Panc1 (cell line): ENCODE data around the gene POLD2. TPM values are rescaled to one million over a fixed set of nuclear protein-coding genes. Genes with fewer than 3 reads are reported as not detected.

Experiments used
- ATAC-seq: fragments of 200-7000 bp; cut with Tn5 transposase; 2 replicates; pipeline ENCODE4 v1.9.1; 2020; ENCODE audit warnings: mild to moderate bottlenecking, moderate library complexity
- BruUV-seq: library from RNA; stranded (reverse); fragments of 400-500 nt; replicated peaks from 2 replicates; lab custom pipeline; 2021; lab: Mats Ljungman, UMichigan
- CTCF ChIA-PET: fragments of 300-600 bp; sonication (Branson Sonifier 250); formaldehyde crosslinking; loops from one replicate; lab custom pipeline; 2022; ENCODE audit warnings: antibody characterized with exemption; lab: Charles Lee
- POLR2A ChIA-PET: fragments of 300-600 bp; sonication (Branson Sonifier 250); formaldehyde crosslinking; loops from one replicate; lab custom pipeline; 2022; ENCODE audit warnings: antibody characterized with exemption; lab: Charles Lee
- DNase-seq: peaks from one replicate; pipeline ENCODE4 v3.0.0-alpha.2; 2010; ENCODE audit warnings: low read depth, low spot score
- H3K27ac ChIP-seq: 2 replicates; pipeline ENCODE4 v1.5.1; 2011; ENCODE audit warnings: mild to moderate bottlenecking, low read length, inconsistent platforms
- H3K27me3 ChIP-seq: fragments of 200-500 bp; sonication (Bioruptor generic); 2 replicates; pipeline ENCODE4 v1.6.0; 2014; ENCODE audit warnings: low read length, inconsistent platforms; ENCODE audit not compliant: control insufficient read depth, insufficient read depth
- H3K36me3 ChIP-seq: fragments of 200-500 bp; sonication (Bioruptor generic); 2 replicates; pipeline ENCODE4 v1.5.1; 2014; ENCODE audit warnings: inconsistent platforms, mild to moderate bottlenecking, low read length, moderate library complexity; ENCODE audit not compliant: control insufficient read depth, insufficient read depth
- H3K4me1 ChIP-seq: 2 replicates; pipeline ENCODE4 v1.5.1; 2011; ENCODE audit warnings: inconsistent platforms, mild to moderate bottlenecking, low read length, moderate library complexity; ENCODE audit not compliant: control insufficient read depth, insufficient read depth
- H3K4me3 ChIP-seq, 2 experiments: 2 replicates each; pipeline ENCODE4 v1.5.1; 2011 to 2012; ENCODE audit warnings: low read depth in 2 of 2, low read length in 2 of 2, mild to moderate bottlenecking in 2 of 2, inconsistent platforms in 1 of 2, moderate library complexity in 1 of 2
- H3K9me3 ChIP-seq: fragments of 200-500 bp; sonication (Bioruptor generic); 2 replicates; pipeline ENCODE4 v1.5.1; 2014; ENCODE audit warnings: low read depth, mild to moderate bottlenecking, inconsistent platforms, low read length, moderate library complexity; ENCODE audit not compliant: control insufficient read depth, insufficient read depth
- POLR2AphosphoS5 ChIP-seq: IDR thresholded peaks from 2 replicates; pipeline ENCODE4 v1.6.1; 2012; ENCODE audit warnings: mild to moderate bottlenecking, low read depth, low read length, moderate library complexity
- SIN3A ChIP-seq: IDR thresholded peaks from 2 replicates; pipeline ENCODE4 v1.6.1; 2012; ENCODE audit warnings: low read depth, mild to moderate bottlenecking, low read length, moderate library complexity, borderline replicate concordance; ENCODE audit not compliant: insufficient read depth
- TCF7L2 ChIP-seq: IDR thresholded peaks from 2 replicates; pipeline ENCODE4 v1.6.1; 2011; ENCODE audit warnings: mild to moderate bottlenecking, low read depth, low read length, inconsistent platforms
- in situ Hi-C: cut with HindIII; loops from 2 replicates; pipeline ENCODE4 v1.10.0; 2016; ENCODE audit warnings: low sequenced_read_pairs, low pct_unique_long_range_greater_than_20kb
- intact Hi-C: fragments of 100-400 bp; cut with micrococcal nuclease; formaldehyde crosslinking; loops from one replicate; pipeline ENCODE4 v1.10.0; 2022; ENCODE audit not compliant: unreplicated experiment
- total RNA-seq: library from RNA; stranded (reverse); gene quantifications from one replicate; pipeline ENCODE4 v1.2.1, GENCODE V29; 2021; ENCODE audit not compliant: unreplicated experiment
- TF ChIP-seq, protein P1 (sequence below), 2 experiments: IDR thresholded peaks; 2 replicates each; pipeline ENCODE4 v1.6.1; 2011 to 2012; ENCODE audit warnings: low read depth in 2 of 2, control low read depth in 1 of 2, low read length in 1 of 2, mild to moderate bottlenecking in 1 of 2, moderate library complexity in 1 of 2; ENCODE audit not compliant: insufficient read depth in 1 of 2
- TF ChIP-seq, protein P2 (sequence below): fragments of 450-650 bp; IDR thresholded peaks from 2 replicates; pipeline ENCODE4 v1.5.1; 2017; ENCODE audit warnings: mild to moderate bottlenecking

POLD2 gene
- total RNA-seq, 1 experiment from 2014 or later = 195 TPM

DNA sequence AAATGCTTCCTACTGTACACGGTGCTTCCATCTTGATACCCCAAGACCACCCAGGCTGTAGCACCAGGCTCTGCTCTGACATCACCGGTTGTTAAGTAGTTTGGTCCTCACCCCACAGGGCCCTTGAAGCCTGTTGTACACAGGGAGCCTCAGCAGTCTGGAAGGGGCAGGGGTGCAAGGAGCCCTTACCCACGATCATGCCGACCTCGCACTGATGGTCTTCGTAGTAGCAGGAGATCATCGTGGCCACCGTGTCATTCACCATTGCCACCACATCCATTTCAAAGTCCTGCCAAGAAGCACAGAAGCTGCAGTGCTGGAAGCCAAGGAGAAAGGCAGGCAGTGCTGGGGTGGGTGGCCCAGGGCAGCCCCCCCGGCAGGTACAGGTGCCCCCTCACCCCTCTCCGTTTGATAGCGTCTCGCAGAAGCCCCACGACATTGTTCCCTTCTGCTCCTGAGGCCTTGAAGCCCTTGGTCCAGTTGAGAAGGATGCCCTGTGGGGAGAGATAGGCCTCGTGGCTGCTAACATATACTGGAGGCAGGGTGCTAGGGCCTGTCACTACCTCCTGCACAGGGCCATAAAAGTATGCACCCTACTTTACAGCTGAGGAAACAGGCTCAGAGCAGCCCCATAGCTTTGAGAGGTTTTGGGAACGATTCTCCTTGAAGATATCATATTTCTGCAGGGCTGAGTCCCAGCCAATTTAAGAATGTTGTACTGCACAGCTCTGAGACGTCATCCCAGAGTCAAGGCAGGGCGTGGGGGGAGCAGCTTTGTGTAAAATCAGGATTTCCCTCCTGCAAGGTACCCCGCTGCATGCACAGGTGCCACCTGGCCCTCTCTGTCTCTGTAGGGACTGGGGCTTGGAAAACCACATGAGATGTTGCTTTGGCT, 26.5 kb upstream of the POLD2 start:
- Histone ChIP-seq H3K27me3 (no peaks in the 10 kb centered on the region), H3K36me3 (no peaks in the 10 kb centered on the region), H3K4me3 (no peak overlapping the region), H3K9me3 (no peaks in the 10 kb centered on the region), H3K27ac (no peak overlapping the region), H3K4me1 (no peaks in the 10 kb centered on the region)
- ATAC-seq = no peak
- ChIA-PET CTCF (no interaction called here), POLR2A (no interaction called here)
- DNase-seq = no peak
- intact Hi-C loops = no loop called here
- no TSS peak for BruUV-seq
- TF ChIP-seq POLR2AphosphoS5 (no peak), TCF7L2 (no peak), SIN3A (no peak)
- TF ChIP-seq, protein P1, sequence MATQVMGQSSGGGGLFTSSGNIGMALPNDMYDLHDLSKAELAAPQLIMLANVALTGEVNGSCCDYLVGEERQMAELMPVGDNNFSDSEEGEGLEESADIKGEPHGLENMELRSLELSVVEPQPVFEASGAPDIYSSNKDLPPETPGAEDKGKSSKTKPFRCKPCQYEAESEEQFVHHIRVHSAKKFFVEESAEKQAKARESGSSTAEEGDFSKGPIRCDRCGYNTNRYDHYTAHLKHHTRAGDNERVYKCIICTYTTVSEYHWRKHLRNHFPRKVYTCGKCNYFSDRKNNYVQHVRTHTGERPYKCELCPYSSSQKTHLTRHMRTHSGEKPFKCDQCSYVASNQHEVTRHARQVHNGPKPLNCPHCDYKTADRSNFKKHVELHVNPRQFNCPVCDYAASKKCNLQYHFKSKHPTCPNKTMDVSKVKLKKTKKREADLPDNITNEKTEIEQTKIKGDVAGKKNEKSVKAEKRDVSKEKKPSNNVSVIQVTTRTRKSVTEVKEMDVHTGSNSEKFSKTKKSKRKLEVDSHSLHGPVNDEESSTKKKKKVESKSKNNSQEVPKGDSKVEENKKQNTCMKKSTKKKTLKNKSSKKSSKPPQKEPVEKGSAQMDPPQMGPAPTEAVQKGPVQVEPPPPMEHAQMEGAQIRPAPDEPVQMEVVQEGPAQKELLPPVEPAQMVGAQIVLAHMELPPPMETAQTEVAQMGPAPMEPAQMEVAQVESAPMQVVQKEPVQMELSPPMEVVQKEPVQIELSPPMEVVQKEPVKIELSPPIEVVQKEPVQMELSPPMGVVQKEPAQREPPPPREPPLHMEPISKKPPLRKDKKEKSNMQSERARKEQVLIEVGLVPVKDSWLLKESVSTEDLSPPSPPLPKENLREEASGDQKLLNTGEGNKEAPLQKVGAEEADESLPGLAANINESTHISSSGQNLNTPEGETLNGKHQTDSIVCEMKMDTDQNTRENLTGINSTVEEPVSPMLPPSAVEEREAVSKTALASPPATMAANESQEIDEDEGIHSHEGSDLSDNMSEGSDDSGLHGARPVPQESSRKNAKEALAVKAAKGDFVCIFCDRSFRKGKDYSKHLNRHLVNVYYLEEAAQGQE (IDR thresholded peaks at IDR 0.05; ENCODE audit: insufficient read depth in 1 of 2, low read depth in 2 of 2, low read length in 1 of 2) = no peak
- TF ChIP-seq, protein P2, sequence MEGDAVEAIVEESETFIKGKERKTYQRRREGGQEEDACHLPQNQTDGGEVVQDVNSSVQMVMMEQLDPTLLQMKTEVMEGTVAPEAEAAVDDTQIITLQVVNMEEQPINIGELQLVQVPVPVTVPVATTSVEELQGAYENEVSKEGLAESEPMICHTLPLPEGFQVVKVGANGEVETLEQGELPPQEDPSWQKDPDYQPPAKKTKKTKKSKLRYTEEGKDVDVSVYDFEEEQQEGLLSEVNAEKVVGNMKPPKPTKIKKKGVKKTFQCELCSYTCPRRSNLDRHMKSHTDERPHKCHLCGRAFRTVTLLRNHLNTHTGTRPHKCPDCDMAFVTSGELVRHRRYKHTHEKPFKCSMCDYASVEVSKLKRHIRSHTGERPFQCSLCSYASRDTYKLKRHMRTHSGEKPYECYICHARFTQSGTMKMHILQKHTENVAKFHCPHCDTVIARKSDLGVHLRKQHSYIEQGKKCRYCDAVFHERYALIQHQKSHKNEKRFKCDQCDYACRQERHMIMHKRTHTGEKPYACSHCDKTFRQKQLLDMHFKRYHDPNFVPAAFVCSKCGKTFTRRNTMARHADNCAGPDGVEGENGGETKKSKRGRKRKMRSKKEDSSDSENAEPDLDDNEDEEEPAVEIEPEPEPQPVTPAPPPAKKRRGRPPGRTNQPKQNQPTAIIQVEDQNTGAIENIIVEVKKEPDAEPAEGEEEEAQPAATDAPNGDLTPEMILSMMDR = no peak
- in situ Hi-C loops = no loop called here

DNA sequence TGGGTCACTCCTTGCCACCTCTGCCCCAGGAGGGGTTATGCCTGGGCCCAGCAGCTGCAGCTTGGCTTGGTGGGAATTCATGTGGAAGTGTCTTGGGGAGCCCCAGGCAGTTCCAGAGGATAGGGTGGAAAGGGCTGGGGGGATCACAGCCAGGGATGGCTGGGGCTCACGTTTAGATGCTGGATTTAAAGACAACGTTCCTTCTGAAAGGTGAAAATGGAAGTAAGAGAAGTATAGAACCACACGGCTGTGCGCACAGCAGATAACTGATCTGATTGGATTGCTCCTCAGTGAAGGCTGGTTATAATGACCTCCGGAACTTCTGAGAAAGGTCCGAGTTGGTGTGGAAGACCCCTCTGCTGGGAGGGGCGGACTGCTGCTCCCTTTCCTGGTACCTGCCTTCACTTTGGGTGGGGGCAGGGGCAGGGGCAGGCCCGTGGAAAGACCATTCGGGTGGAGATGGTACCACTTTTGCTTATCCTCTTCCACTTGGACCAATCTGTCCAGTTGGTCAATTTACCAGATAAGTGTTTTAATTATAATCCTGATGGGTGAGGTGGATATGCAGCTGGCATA, 25.7 kb upstream of the POLD2 start:
- Histone ChIP-seq H3K4me1 (no peaks in the 10 kb centered on the region), H3K36me3 (no peaks in the 10 kb centered on the region), H3K27ac (no peak overlapping the region), H3K9me3 (no peaks in the 10 kb centered on the region), H3K4me3 (no peak overlapping the region), H3K27me3 (no peaks in the 10 kb centered on the region)
- ChIA-PET CTCF (no interaction called here), POLR2A (no interaction called here)
- intact Hi-C loops (no loop called here), in situ Hi-C loops (no loop called here)
- no TSS peak for BruUV-seq
- TF ChIP-seq TCF7L2 (no peak), POLR2AphosphoS5 (no peak), SIN3A (no peak)
- TF ChIP-seq, protein P1 (IDR thresholded peaks at IDR 0.05; ENCODE audit: insufficient read depth in 1 of 2, low read depth in 2 of 2, low read length in 1 of 2) = no peak
- TF ChIP-seq, protein P2 = no peak
- DNase-seq (no peak), ATAC-seq (no peak)
